HEK293 (cell line): ENCODE data around the gene NEO1.
A peak's percentile ranks its signal among the peaks of the same experiment; 100 is the strongest.

ENCODE experiments used
- CTCF ChIA-PET: fragments of 350-600 bp; formaldehyde crosslinking; extraction: SDS; loops from one replicate; lab custom pipeline; 2021; ENCODE audit warnings: antibody characterized with exemption; lab: Yijun Ruan, JAX
- POLR2A ChIA-PET: fragments of 300-600 bp; formaldehyde crosslinking; extraction: SDS; loops from one replicate; lab custom pipeline; 2020; ENCODE audit warnings: antibody characterized with exemption, inconsistent platforms; lab: Yijun Ruan, JAX
- H3K27ac ChIP-seq: fragments of 200-500 bp; sonication (Bioruptor generic); 2 replicates; pipeline ENCODE4 v1.5.1; 2014; ENCODE audit warnings: low read depth, low read length, control low read depth, inconsistent platforms; ENCODE audit errors: extremely low read depth
- H3K36me3 ChIP-seq, 2 experiments: fragments of 200-500 bp in 1 of 2; sonication (Bioruptor generic) in 1 of 2; 1 replicate in 1 of 2; 2 replicates in 1 of 2; pipeline ENCODE4 v1.5.1; 2014 to 2017; ENCODE audit warnings: inconsistent platforms in 2 of 2, low read length in 2 of 2; ENCODE audit not compliant: control insufficient read depth in 2 of 2, insufficient read depth in 1 of 2
- H3K4me1 ChIP-seq: fragments of 200-500 bp; sonication (Bioruptor generic); 2 replicates; pipeline ENCODE4 v1.5.1; 2014; ENCODE audit warnings: mild to moderate bottlenecking, low read length, inconsistent platforms; ENCODE audit not compliant: control insufficient read depth, insufficient read depth
- H3K4me3 ChIP-seq: 2 replicates; pipeline ENCODE4 v1.5.1; 2011; ENCODE audit warnings: low read depth, mild to moderate bottlenecking, control low read depth, low read length, moderate library complexity
- H3K9me3 ChIP-seq: fragments of 200-500 bp; sonication (Bioruptor generic); 2 replicates; pipeline ENCODE4 v1.5.1; 2014; ENCODE audit warnings: low read depth, low read length, inconsistent platforms; ENCODE audit not compliant: control insufficient read depth, insufficient read depth
- MEIS1 ChIP-seq: sonication (generic); formaldehyde crosslinking; IDR thresholded peaks from 2 replicates; pipeline ENCODE4 v1.8.1; 2022; ENCODE audit warnings: missing genetic modification reagents, mild to moderate bottlenecking, borderline replicate concordance
- PRDM1 ChIP-seq: fragments of 450-650 bp; formaldehyde crosslinking; IDR thresholded peaks from 2 replicates; pipeline ENCODE4; 2016; ENCODE audit warnings: missing biosample characterization, missing genetic modification characterization
- RBAK ChIP-seq: fragments of 450-650 bp; formaldehyde crosslinking; IDR thresholded peaks from 2 replicates; pipeline ENCODE4 v1.5.1; 2016; ENCODE audit warnings: missing biosample characterization, missing genetic modification characterization
- ZEB2 ChIP-seq: fragments of 450-650 bp; formaldehyde crosslinking; IDR thresholded peaks from 2 replicates; pipeline ENCODE4 v1.5.1; 2016; ENCODE audit warnings: missing biosample characterization, missing genetic modification characterization
- ZFHX2 ChIP-seq: fragments of 450-650 bp; formaldehyde crosslinking; conservative IDR thresholded peaks from 2 replicates; pipeline ENCODE4 v1.5.1; 2016; ENCODE audit warnings: missing biosample characterization, missing genetic modification characterization
- ZFP69B ChIP-seq: fragments of 450-650 bp; formaldehyde crosslinking; IDR thresholded peaks from 2 replicates; pipeline ENCODE4 v1.5.1; 2016; ENCODE audit warnings: missing biosample characterization, missing genetic modification characterization
- ZNF121 ChIP-seq: fragments of 450-650 bp; formaldehyde crosslinking; IDR thresholded peaks from 2 replicates; pipeline ENCODE4 v1.5.1; 2016; ENCODE audit warnings: missing biosample characterization, missing genetic modification characterization
- ZNF175 ChIP-seq: fragments of 450-650 bp; formaldehyde crosslinking; IDR thresholded peaks from 2 replicates; pipeline ENCODE4 v1.5.1; 2016; ENCODE audit warnings: missing biosample characterization, missing genetic modification characterization
- ZNF23 ChIP-seq: fragments of 450-650 bp; formaldehyde crosslinking; IDR thresholded peaks from 2 replicates; pipeline ENCODE4 v1.5.1; 2016; ENCODE audit warnings: missing biosample characterization, missing genetic modification characterization, borderline replicate concordance
- ZNF24 ChIP-seq: fragments of 450-650 bp; formaldehyde crosslinking; IDR thresholded peaks from 2 replicates; pipeline ENCODE4 v1.5.1; 2016; ENCODE audit warnings: missing biosample characterization, missing genetic modification characterization
- ZNF324 ChIP-seq: fragments of 450-650 bp; formaldehyde crosslinking; IDR thresholded peaks from 2 replicates; pipeline ENCODE4 v1.5.1; 2016; ENCODE audit warnings: missing biosample characterization, missing genetic modification characterization
- ZNF548 ChIP-seq: fragments of 450-650 bp; formaldehyde crosslinking; IDR thresholded peaks from 2 replicates; pipeline ENCODE4 v1.5.1; 2016; ENCODE audit warnings: missing biosample characterization, missing genetic modification characterization
- ZNF558 ChIP-seq: fragments of 450-650 bp; formaldehyde crosslinking; IDR thresholded peaks from 2 replicates; pipeline ENCODE4 v1.5.1; 2016; ENCODE audit warnings: missing biosample characterization, missing genetic modification characterization
- ZNF600 ChIP-seq: fragments of 450-650 bp; formaldehyde crosslinking; IDR thresholded peaks from 2 replicates; pipeline ENCODE4 v1.5.1; 2016; ENCODE audit warnings: missing biosample characterization, missing genetic modification characterization
- ZNF701 ChIP-seq: fragments of 450-650 bp; formaldehyde crosslinking; IDR thresholded peaks from 2 replicates; pipeline ENCODE4 v1.5.1; 2016; ENCODE audit warnings: missing biosample characterization, missing genetic modification characterization
- ZNF791 ChIP-seq: fragments of 450-650 bp; formaldehyde crosslinking; IDR thresholded peaks from 2 replicates; pipeline ENCODE4 v1.5.1; 2016; ENCODE audit warnings: missing biosample characterization, missing genetic modification characterization
- ZNF792 ChIP-seq: fragments of 450-650 bp; formaldehyde crosslinking; IDR thresholded peaks from 2 replicates; pipeline ENCODE4 v1.5.1; 2016; ENCODE audit warnings: missing biosample characterization, missing genetic modification characterization
- ZSCAN30 ChIP-seq: fragments of 450-650 bp; IDR thresholded peaks from 2 replicates; pipeline ENCODE4 v1.5.1; 2018; ENCODE audit warnings: missing biosample characterization, mild to moderate bottlenecking, missing genetic modification characterization, moderate library complexity
- TF ChIP-seq, protein P1 (sequence below): fragments of 450-650 bp; formaldehyde crosslinking; IDR thresholded peaks from 2 replicates; pipeline ENCODE4 v1.5.1; 2016; ENCODE audit warnings: missing biosample characterization, missing genetic modification characterization
- TF ChIP-seq, protein P2 (sequence below): fragments of 450-650 bp; formaldehyde crosslinking; IDR thresholded peaks from 2 replicates; pipeline ENCODE4 v1.5.1; 2016; ENCODE audit warnings: missing biosample characterization, missing genetic modification characterization

NEO1 gene

DNA sequence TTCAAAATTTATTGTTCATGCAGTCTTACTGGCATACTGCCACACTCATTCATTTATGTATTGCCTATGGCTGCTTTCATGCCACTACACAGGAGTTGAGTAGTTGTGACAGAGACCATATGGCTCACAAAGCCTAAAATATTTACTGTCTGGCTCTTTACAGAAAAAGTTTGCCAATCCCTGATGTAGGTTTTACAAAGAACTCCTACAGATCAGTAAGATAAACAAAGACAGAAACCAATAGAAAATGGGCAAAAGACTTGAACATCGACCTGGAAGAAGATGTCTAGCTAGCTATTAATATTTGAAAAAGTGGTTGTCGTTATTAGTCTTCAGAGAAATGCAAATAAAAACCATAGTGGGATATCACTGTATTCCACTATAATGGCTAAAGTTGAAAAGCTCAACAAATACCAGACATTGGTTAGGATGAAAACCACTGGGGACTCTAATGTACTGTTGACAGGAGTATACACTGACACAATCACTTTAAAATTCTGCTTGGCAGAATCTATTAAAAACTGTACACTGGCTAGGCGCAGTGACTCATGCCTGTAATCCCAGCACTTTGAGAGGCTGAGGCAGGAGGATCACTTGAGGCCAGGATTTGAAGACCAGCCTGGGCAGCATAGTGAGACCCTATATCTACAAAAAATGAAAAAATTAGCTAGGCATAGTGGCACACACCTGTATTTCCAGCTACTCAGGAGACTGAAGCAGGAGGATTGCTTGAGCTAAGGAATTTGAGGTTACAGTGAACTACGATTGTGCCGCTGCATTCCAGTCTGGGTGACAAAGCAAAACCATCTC, 87.7 kb downstream of the NEO1 start:
- no peaks in the 10 kb centered on the region for H3K4me1 ChIP-seq
- H3K27ac ChIP-seq, result no peak overlapping the region
- H3K9me3 ChIP-seq, result no peaks in the 10 kb centered on the region
- peaks cover 5 to 11% of the 10 kb centered on the region in 2 experiments; a peak in 2 of 3 replicates for H3K36me3 ChIP-seq
- CTCF ChIA-PET, result interaction anchor here (1.4 kb wide), 1 partner anchor 12 kb away, joined by 3 read pairs; no protein-coding TSS in a partner anchor
- TF ChIP-seq ZNF558 (no peak), ZNF121 (peak; percentile 60)
- POLR2A ChIA-PET, result no interaction called here
- no peak overlapping the region for H3K4me3 ChIP-seq

DNA sequence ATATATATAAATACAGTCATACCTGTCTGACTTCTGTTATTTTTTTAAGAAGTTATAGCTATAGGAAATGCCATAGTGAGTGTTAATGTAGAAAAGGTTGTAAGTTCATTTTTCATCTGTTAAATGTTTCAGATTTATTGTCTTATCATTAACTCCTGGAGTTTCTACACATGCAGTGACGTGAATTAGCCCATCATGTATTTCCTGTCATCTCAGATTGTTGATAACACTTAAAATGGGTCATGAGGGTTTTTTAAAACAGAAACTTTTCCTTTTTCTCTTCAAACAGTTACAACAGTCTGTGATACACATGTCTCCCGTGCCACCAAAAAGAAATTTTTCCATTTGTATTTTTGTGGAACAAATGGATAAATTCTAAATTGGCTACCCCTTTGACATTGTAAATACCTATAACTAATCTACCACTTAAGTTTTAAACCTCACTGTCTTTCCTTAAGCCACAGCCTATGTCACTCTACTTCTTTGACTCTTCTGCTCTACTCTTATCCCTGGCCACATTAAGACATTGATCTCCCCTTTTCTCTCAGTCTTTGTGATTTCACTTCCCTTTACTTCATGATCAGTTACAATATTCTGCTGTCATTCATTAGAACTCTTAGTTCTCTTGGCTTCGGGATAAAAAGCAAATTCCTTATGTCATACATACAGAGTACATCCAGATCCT, 89.1 kb downstream of the NEO1 start:
- Histone ChIP-seq H3K9me3 (no peaks in the 10 kb centered on the region), H3K4me3 (no peak overlapping the region), H3K27ac (no peak overlapping the region), H3K4me1 (no peaks in the 10 kb centered on the region), H3K36me3 (peaks cover 5 to 10% of the 10 kb centered on the region in 2 experiments; a peak in 2 of 3 replicates)
- CTCF ChIA-PET, result interaction anchor here (0.6 to 1.6 kb wide), 3 partner anchors 15 to 642 kb away, joined by 3 to 4 read pairs (median 3); no protein-coding TSS in a partner anchor
- POLR2A ChIA-PET, result no interaction called here
- TF ChIP-seq ZNF792 (no peak), ZNF175 (tag by site-specific recombination) (no peak), PRDM1 (no peak), RBAK (tag by site-specific recombination) (no peak), ZNF324 (tag by site-specific recombination) (no peak), ZNF791 (tag by site-specific recombination) (no peak), ZFP69B (tag by site-specific recombination) (no peak)

DNA sequence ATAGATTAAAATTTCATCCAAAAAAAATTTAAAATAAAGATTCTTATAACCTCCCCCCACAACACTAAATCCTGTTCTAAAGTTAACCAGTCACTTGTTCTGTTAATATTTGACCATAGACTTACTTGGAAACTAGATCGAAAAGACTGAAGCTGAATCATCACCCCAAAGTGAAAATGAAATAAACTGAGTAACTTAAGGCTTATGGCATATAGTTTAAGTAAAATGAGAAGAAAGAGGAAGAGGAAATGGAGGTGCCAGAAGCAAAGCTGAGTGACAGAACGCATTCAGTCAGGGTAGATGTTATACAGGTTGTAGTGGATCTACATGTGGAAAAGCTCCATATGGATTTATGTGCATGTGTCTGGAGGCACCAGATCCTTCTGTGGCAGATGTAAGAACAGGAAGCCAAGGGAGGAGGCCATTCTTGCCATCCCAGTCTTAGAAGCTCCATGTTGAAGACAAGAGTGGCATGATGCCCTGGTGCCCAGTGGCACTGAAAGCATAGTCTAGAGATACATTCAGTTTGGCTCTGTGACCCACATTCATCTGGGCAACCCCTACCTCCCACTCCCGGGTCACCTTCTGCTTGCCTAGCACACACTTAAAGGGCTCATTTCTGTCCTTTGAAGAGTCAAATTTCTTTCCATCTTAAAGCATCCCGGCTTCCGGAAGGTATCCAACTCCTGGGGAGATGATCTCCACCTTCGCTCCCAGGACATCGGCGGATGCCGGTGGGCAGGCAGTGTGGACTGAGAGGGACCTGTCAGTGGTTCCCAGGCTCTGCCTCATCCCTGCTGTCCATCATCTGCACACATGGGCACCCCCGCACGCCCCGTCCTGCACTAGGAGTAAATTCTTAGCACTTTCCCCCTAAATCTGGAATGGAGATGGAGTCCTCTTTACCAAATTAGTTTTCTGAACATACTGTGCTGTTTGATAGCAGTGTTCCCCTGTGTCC, 90.8 kb downstream of the NEO1 start:
- Histone ChIP-seq H3K27ac (no peak overlapping the region), H3K36me3 (peaks cover 3 to 4% of the 10 kb centered on the region in 2 experiments; a peak in 1 of 3 replicates), H3K4me1 (no peaks in the 10 kb centered on the region), H3K9me3 (no peaks in the 10 kb centered on the region), H3K4me3 (no peak overlapping the region)
- CTCF ChIA-PET, result interaction anchor here (0.6 to 1.6 kb wide), 3 partner anchors 15 to 523 kb away, joined by 3 to 4 read pairs (median 3); no protein-coding TSS in a partner anchor
- POLR2A ChIA-PET, result no interaction called here
- TF ChIP-seq ZNF24 (tag by site-specific recombination) (no peak), ZNF701 (tag by site-specific recombination) (no peak), ZSCAN30 (tag by site-specific recombination) (no peak)
- TF ChIP-seq, protein P1, sequence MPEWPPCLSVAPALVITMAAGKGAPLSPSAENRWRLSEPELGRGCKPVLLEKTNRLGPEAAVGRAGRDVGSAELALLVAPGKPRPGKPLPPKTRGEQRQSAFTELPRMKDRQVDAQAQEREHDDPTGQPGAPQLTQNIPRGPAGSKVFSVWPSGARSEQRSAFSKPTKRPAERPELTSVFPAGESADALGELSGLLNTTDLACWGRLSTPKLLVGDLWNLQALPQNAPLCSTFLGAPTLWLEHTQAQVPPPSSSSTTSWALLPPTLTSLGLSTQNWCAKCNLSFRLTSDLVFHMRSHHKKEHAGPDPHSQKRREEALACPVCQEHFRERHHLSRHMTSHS (tag by site-specific recombination), result no peak

DNA sequence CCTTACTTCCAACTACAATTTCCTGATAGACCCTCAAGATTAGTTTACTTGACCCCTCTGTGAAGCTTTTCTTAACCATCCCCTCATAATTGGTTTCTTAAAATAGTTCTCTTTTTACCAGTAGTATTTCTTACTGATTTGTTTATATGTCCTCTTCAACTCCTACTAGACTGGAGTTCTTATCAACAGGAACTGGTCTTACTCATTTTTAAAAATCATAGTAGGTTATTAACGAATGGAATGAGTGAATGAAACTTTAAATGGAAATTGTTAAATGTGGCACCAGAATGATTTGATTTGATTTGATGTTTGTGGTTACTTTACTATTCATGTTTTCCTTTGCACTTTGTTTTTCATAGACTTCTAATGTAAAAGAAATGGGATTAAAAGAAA, 91.5 kb downstream of the NEO1 start:
- H3K36me3 ChIP-seq, result peaks cover 4% of the 10 kb centered on the region in 2 experiments; a peak in 1 of 3 replicates
- no peak overlapping the region for H3K27ac ChIP-seq
- H3K4me1 ChIP-seq, result no peaks in the 10 kb centered on the region
- no peak for TF ChIP-seq ZNF600 (tag by site-specific recombination)
- no peak for TF ChIP-seq ZNF23 (tag by site-specific recombination)
- no peak for TF ChIP-seq ZNF548
- no peak for TF ChIP-seq MEIS1 (CRISPR knock-in tag)
- no peak for TF ChIP-seq ZNF558
- no peak for TF ChIP-seq ZFHX2 (tag by site-specific recombination)
- TF ChIP-seq, protein P2, sequence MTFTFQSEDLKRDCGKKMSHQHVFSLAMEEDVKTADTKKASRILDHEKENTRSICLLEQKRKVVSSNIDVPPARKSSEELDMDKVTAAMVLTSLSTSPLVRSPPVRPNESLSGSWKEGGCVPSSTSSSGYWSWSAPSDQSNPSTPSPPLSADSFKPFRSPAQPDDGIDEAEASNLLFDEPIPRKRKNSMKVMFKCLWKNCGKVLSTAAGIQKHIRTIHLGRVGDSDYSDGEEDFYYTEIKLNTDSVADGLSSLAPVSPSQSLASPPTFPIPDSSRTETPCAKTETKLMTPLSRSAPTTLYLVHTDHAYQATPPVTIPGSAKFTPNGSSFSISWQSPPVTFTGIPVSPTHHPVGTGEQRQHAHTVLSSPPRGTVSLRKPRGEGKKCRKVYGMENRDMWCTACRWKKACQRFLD (tag by site-specific recombination), result no peak
- TF ChIP-seq ZEB2 (tag by site-specific recombination), result no peak
- POLR2A ChIA-PET, result no interaction called here
- CTCF ChIA-PET, result interaction anchor here (0.6 kb wide), 1 partner anchor 523 kb away, joined by 3 read pairs; no protein-coding TSS in a partner anchor
- H3K9me3 ChIP-seq, result no peaks in the 10 kb centered on the region
- H3K4me3 ChIP-seq, result no peak overlapping the region
